Prostate gland (tissue), 2 donors: ENCODE results near the gene TEC.

Experiments
- POLR2A ChIP-seq: fragments of 450-650 bp; IDR thresholded peaks from one replicate; pipeline ENCODE4 v1.6.1; 2016; ENCODE audit warnings: antibody characterized with exemption, mild to moderate bottlenecking
- TF ChIP-seq, protein P1 (sequence below), 4 experiments: fragments of 200-600 bp in 2 of 4; fragments of 450-650 bp in 2 of 4; sonication (generic) in 2 of 4; IDR thresholded peaks; 1 replicate in 3 of 4; 2 replicates in 1 of 4; pipeline ENCODE4 v1.5.1; 2016 to 2019; ENCODE audit warnings: antibody characterized with exemption in 4 of 4, mild to moderate bottlenecking in 2 of 4, moderate library complexity in 2 of 4

DNA sequence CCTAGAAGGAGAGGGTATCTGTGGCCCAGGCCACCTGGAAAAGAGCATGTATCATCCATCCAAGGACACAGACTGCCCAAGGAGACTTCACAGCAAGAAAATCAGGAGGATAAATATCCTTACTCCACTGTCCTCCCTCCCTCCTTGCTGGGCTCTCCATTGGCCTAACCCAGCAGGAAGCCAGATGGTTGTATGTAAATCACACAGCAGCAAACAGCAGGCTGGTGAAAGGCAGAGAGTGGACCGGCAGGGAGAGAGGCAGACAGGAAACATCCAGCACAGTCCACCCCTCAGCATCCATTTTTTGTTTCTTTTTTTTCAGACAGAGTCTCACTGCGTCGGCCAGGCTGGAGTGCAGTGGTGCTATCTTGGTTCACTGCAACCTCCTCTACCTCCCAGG, 153.1 kb downstream of the TEC start:
- TF ChIP-seq POLR2A: no peak
- TF ChIP-seq, protein P1, sequence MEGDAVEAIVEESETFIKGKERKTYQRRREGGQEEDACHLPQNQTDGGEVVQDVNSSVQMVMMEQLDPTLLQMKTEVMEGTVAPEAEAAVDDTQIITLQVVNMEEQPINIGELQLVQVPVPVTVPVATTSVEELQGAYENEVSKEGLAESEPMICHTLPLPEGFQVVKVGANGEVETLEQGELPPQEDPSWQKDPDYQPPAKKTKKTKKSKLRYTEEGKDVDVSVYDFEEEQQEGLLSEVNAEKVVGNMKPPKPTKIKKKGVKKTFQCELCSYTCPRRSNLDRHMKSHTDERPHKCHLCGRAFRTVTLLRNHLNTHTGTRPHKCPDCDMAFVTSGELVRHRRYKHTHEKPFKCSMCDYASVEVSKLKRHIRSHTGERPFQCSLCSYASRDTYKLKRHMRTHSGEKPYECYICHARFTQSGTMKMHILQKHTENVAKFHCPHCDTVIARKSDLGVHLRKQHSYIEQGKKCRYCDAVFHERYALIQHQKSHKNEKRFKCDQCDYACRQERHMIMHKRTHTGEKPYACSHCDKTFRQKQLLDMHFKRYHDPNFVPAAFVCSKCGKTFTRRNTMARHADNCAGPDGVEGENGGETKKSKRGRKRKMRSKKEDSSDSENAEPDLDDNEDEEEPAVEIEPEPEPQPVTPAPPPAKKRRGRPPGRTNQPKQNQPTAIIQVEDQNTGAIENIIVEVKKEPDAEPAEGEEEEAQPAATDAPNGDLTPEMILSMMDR (IDR thresholded peaks at IDR 0.05): no peak
